NOMO-1 treated with dmso at 0.1 percent for 144 hours (cell line): ENCODE measurements around the gene NRXN3.

Source experiments
- DNase-seq: peaks from one replicate; lab custom pipeline; 2025; ENCODE audit not compliant: unreplicated experiment; lab: John Stamatoyannopoulos, UW

Gene NRXN3

DNA sequence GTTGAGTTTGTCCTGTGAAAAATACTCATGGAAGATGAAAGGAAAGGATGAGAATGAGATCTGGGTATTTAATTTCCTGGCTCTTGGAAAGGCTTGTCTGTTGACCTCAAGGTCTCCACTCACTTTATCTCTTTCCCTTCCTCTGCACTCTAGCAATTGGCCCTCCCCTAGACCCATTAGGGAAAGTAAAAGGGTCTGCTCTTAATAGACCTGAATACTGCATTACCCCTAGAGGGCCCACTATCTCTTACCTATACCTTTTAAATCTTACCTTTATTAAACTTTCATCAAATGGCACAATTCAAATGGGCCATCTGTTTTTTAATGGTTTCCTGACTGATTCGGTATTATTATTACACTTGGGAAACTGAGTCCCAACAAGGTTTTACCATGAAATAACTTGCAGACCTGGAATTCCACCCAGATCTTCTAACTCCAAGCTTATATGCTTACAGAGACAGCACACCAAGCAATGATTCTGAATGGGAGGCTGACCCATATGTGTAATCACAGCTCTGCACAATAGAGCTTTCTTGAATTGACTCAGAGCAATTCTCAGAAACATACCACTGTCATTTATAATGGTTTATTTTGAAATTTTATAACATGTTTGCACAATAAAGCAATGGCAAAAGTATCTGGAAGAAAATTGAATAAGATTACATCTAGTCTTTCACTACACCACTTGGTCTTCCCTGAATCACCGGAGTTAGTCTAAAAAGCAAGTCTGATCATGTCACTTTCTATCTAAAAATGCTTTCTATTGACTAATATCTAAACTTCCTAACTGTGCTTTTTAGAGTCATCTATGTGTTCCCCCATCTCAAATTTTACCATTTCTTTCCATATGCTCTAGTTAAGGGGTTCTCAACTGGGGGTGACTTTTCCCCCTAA, 618.5 kb downstream of the NRXN3 start:
- DNase-seq, result no peak

DNA sequence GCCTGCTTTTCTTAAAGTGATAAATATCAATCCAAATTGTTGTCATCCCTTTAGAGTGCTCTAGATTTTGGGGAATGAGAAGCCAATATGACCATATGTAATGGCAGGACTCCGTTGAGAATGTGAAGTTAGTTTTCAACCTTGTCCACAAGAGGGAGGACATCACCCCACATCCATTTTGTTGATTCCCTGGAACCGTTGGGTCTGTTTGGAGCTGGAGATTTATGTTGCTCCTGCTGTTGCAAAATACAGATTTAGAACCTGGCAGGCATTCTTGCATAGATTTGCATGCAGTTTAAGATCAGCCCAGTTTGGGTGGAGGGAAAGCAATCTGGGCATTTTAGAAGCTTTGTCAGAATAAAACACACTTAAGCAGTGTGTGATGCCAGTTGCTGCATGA, 620.1 kb downstream of the NRXN3 start:
- DNase-seq, result no peak

DNA sequence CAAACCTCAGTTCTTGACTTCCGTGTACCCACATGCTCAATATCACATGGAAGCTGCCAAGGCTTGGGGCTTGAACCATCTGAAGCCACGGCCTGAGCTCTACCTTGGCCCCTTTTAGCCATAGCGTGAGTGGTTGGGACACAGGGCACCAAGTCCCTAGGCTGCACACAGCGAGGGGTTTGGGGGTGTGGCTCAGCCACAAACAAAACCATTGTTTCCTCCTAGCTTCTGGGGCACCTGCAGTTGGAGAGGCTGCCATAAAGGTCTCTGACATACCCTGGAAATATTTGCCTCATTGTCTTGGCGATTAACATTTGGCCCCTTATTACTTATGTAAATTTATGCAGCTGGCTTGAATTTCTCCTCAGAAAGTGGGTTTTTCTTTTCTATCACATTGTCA, 628.6 kb downstream of the NRXN3 start:
- DNase-seq, result no peak

DNA sequence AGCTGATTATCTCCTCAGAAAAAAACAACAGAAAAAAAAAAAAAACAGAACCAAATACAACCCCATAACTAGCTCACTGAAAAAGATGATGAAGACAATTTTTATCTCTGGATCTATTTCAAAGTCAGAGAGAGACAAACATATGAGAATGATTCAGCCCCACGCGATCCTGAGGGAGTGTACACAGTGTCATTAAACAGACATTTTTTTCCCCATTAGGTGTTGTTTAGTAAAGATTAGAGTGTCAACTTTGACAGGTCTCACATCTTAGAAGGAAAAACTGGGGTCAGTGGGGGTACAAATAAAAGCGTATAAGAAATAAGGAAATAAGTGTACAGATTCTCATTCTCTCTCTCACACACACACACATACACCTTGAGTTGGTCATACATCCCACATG, 635.4 kb downstream of the NRXN3 start:
- DNase-seq, result no peak

DNA sequence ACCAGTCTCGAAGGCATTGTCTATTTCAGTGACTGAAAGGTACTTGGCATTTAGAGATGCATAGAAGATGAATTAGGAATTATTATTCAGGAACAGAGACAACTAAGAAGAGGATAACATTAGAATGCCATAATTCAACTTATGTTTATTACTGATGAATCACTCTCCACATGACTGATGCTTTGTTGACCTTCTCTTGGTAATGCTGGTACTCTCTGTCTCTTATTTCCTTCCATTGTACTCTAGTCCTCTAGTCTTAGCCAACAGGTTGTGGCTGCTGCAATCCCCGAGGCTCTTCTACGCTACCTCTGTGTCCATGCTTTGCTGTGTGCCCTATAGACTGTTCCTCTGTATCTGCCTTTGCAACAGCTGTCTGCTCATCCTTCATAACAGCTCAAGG, 652.9 kb downstream of the NRXN3 start:
- no peak for DNase-seq

DNA sequence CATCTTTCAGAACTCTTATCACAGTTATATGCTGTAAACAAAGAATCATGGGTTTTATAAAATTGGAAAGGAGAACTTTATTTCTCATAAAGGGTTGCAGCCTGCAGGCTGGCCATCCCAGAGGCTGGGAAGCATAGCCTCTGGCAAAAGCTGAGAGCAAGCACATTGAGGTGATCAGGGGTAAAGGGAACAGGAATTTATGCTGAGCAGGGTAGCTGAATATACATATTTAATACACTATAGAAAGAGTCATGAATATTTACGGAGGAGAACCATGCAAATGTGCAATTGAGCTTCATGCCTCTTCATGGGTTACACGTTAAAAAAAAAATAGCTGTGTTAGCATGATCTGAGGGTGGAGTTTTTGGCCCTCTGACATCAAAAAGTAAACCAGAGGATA, 653.3 kb downstream of the NRXN3 start:
- DNase-seq, result no peak

DNA sequence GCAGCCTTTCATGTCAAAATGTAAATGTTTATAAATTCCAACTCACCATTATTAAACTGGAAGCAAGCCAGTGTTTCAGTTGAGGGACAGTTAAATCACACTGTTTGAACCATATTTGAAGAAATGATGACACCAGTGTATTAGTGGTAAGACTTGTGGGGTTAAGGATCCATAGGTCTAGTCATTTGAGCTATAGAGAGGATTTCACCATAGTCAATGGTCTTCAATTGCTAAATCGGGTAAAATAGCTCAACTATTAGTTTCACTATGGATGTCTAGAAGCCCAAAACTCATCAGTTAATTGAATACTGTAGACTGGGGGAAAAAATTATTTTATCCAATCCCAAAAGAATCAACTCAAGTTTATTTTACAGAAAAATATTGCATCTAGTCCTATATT, 659.1 kb downstream of the NRXN3 start:
- DNase-seq, result no peak

DNA sequence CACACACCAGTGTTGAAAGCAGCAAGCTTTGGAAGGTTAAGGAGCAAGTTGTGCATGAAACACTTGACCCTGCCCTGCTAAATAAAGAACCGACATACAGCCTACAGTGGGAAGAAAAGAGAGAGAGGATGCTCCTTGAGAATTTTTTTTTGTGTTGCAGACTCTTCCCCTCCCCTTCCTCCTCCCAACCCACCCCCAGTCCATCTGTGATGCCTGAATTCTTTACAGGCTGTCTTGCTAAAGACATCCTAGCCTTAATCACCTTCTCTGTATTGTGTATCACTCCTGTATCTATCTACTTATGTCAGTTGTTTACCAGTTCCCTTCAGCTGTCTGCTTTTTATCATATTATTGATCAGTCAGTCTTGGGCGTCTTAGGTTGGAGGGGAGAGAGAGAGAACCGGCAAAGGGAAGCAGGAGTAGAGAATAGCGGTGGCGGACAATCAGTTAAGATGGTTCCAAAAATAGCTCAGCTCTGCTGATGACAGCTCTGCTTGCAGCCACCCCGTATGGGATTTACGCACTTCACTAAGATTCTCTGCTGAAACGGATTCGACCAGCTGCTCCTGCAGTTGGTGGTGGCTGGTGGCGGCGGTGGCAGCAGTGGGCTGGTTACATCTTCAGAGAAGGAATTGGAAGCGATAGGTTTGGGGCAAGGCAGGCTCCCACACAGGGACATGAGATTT, 664.7 kb downstream of the NRXN3 start:
- no peak for DNase-seq

DNA sequence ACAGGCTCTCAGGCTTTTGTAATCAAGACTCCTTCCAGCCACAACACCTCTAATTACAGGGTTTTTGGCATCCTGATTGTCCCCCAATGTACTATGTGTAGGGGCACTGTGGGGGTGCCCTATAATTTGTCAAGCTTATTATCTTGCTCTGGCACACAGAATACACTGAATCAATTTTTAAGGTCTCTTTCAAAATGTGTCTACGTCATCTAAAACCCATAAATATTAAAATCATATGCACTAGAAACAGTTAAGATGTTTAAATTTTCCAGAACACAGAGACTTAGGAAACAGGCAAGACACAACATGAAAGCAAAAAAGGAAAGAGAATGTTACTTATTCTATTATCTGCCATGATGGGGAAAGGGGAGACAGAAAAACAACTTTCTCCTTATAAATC, 665.7 kb downstream of the NRXN3 start:
- DNase-seq, result no peak

DNA sequence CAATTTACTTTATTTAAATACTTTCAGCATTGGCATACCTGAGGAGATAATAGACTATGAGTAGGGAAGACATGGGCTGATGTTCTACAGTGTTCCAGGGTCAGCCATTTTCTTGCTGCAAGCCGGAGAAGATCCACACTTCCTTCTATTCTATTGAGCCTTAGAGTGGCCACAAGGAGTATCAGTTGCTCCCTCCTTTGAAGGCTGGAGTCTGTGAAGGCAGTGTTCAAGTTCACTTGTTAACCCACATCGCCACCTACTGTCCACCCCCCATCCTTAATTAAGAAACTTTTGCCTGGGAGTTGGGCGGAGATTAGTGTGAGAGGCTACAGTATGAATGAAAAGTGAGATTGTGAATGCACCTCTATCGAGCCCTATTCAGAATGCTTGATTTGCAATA, 666.6 kb downstream of the NRXN3 start:
- no peak for DNase-seq

DNA sequence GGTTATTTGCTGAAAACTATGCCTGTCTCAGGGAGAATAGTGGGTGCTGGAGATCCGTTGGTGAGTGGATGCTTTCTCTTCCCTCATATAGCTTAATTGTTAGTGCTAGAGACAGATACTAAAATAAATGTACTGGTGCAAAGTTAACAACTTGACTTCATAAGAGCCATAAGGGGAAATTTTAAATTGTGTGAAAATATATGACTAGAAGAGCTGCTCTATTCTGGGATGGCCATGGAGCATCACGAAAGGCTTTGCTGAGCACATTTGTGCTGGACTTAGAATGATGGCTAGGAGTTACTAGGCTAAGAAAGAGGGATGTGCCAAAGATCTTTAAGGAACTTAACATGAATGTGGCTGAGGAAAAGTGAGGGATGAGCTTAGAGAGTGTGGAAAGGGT, 668.8 kb downstream of the NRXN3 start:
- DNase-seq, result no peak

DNA sequence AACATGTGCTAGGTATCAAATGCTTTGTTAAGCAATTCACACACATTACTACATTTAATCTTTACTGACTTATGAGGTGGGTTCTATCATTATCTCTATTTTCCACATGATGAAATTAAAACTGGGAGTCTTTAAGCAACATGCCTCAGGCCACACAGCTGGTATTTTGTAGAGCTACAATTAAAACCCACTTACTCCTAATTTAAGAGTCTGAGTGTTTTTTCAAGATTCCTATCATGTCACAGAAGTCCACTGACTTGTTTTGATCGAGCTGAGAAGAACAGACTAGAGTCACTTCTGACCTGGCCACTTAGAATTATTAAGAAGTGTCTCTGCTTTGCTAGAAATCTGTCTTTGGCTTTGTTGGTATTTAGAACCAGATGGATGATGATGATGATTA, 670.7 kb downstream of the NRXN3 start:
- no peak for DNase-seq

DNA sequence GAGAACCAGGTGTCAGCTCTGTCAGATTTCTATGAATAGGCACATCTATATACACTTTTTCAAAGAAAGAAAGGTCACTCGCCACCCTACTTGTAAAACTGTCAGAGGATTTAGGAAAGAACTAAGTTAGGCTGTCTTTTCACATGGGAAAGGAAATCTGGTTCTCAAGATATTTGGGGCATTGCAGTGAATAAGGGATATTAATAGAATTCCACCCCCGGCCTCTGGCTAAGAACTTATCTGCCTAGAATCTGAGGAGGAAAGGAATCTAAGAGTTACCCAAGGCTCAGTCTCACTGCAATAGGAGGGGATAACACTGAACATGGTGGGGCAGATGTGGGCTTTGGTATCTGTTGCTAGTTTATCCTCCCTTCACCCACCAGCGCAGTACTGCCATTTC, 677.6 kb downstream of the NRXN3 start:
- DNase-seq, result no peak

DNA sequence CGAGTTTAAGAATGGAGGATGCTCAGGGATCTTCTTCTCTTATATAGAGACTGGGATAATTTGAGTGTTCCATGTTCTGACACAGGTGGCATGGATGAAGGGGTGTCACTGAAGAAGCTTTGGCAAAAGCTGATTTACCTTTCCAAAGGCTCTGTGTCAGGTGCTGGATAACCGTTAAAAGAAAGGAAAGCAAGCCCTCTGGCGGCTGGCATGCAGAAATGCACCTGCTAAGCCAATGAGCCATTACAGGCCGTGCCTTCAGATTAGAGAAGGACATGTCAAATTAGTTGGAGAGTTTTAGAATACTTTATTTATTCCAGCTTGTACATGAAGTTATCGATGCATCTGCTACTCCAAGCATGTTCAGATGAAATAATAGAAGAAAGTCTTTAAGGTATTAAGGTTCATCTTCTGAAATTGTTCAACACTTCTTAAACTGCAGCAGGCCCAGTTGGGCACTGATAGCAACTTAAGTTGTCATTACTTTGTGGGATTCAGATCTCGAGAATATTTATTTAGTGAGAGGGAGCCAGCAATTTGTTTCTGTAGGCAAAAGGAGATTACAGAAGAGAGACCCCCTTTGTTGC, 678.2 kb downstream of the NRXN3 start:
- DNase-seq, result no peak

DNA sequence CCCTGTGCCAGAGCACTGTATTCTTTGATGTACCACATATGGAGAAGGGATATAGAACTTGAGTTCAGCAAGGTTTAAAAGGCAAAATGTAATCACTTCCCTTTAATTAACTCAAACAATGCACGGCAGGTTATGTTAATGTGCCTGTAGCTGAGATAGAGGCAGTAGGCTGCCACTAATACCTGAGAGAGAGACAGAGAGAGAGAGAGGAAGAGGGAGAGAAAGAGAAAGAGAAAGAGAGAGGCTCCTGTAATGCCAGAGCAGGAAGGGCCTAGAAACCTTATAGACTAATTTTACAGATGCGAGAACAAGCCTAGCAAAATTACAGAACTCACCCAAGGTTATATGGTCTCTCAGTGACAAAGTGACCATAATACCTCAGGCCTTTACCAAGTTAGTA, 679.8 kb downstream of the NRXN3 start:
- no peak for DNase-seq

DNA sequence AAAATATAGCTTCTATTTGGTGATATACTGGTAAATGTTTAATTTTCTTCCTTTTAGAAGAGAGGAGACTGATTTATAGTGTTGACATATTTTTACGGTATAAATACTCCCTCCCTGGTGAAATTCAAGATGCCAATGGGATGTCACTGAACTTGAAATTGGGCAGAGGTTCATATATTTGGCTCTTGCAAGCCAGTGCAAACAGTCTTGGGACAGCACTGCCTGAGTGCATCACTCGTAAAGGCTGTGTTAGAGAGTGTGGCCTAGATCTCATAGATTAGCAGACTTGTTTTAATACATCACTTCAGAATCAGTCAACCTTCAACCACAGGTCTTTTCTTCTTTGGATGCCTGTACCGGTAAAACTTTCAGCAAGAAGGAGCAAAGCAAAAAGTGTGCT, 681.0 kb downstream of the NRXN3 start:
- DNase-seq, result no peak

DNA sequence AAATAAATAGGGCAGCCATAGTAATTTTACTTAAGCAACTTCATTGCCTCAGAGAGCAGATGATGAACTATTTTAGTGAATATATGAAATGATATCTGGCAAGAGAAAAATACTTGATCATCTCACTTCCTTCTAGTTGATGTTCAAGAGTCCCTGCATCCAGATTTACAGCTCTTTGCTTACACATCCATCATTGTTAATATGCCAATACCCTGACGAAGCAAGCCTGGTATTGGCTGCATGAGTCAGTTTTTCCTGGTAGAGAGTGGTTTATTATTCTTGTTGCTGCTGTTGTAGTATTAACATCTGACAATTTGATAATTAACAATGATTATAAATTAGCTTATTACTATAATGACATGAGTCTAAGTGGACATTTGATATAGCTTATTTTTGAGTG, 681.9 kb downstream of the NRXN3 start:
- DNase-seq, result no peak

DNA sequence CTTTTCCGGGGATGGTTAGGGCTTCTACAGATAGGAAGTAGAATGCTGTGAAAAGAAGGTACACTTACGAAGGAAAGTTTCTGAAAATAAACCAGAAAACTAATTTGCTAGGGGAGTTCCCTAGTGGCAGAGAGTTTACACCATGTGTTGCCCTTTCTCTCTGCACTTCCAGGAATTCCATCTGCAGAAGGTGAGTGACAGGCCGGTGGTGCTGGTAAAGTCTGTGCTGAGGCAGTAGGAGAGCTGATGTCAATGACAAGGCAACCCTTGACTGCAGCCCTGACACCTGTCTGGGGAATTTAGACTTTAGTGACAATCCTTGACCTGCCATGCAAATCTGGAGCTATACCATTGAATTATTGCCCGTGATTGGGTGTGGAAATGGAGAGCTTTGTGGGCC, 687.8 kb downstream of the NRXN3 start:
- DNase-seq, result no peak

DNA sequence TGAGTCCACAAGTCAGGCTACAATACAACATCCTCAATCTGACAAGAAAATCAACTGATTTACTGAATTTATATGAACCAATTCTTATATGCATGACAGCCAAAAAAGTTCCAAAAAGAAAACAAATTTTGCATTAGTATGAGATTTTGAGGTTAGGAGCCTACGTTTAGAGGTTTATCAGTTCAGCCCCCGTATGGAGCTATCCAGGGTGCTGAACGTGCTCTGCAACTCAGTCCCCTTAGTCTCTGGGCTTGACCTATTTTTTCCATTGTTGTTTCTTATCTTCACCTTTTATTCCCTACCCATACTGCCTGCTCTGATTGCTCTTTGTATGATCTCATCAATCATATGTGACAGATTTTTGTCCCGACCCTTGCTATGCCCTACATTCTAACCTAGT, 693.0 kb downstream of the NRXN3 start:
- no peak for DNase-seq

DNA sequence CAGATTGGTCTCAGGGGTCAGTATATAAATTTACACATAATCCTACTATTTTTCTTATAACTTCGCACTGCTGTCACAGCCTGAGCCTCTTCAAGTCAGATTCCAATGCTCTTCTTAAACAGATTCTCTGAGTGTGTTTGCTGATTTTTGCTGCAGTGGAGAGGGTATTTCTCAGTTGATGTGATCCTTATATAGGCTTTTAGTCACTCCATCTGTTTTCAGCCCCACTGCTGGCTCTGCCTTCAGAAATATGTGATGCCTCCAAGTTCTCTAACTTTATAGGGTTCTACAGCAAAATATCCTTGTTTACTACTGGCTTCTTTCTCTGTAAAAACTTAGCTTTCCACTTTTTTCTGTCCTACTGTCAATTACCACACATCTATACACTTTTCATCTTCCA, 702.7 kb downstream of the NRXN3 start:
- DNase-seq, result no peak

DNA sequence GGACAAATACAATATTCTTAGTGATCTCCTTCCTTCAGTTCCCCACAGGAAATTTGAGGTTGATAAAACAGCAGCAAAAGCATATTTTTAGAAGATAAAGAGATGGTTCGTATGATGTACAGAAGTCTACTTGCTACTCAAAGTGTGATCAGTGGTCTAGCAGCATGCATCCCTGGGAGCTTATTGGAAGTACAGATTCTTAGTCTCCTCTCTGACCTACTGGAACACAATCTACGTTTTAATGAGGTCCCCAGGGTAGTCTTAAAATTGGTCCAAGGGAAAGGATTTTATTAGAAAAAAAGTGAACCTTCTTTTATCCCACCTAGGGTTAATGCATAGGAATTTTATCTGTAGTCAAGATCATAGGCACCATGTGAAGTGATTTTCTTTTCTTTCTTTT, 703.4 kb downstream of the NRXN3 start:
- no peak for DNase-seq

DNA sequence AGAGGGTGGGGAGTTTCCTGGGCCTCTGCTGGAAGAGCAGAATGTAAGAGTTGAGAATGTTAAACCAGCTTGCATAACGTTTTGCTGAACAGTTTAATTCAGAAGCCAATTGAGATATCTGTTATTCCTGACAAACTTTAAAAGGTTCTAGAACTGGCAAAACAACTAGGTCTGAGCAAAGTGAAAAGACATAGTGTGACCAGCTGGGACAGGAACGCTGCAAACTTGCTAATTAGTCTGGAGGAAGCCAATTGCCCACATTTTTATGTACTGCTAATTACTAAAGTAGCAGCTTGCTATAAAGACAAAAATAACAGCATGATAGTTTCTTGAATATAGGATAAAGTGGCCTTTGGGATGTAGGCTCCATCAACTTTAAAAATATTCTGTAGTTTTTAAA, 704.9 kb downstream of the NRXN3 start:
- no peak for DNase-seq
